Measurements from ENCODE around the gene DHX16. TPM values are rescaled to one million over a fixed set of nuclear protein-coding genes. Genes with fewer than 3 reads are reported as not detected.
"Not testable (repeated sequence)": the region's sequence is repeated elsewhere in the genome, so short reads cannot be mapped to it uniquely, and the experiment has no call there.

Gene DHX16
- total RNA-seq: 21.6 TPM
- long read RNA-seq, transcript DHX16-202 (20 exons, 3,445 nt): major isoform, 12 of 37 reads
- long read RNA-seq, partial matches to known transcripts: 22 of 37 reads
- long read RNA-seq, other reads (novel, unspliced or antisense): 3 of 37 reads

- peak; percentile 98 for DNase-seq (ENCODE audit: low spot score)
- intact Hi-C loops (cut with DNase I): loop anchor here (5.0 kb wide), 1 partner anchor 45 kb away; the partner anchor contains the start of gene ATAT1
These were observed at the start of gene DHX16 for GRCh38 chr6:30672445-30673253. TSS of gene DHX16 (minus strand) at chr6:30673006. CDS start at chr6:30672841, 165 bp downstream.

GRCh38 chr6:30722025-30722279 is 49.1 kb upstream of the DHX16 start:
- not testable (repeated sequence) for DNase-seq (ENCODE audit: low spot score)
- intact Hi-C loops (cut with DNase I): loop anchor here (1.0 to 10.0 kb wide), 3 partner anchors 43 to 363 kb away; partner anchors contain the start of gene ABCF1

GRCh38 chr6:30721198-30722024 is 48.6 kb upstream of the DHX16 start:
- intact Hi-C loops (cut with DNase I): loop anchor here (1.0 to 10.0 kb wide), 5 partner anchors 21 to 363 kb away; partner anchors contain the start of genes ABCF1 and FLOT1
- DNase-seq (ENCODE audit: low spot score): peak; percentile 97

- intact Hi-C loops (cut with DNase I): loop anchor here (1.0 to 10.0 kb wide), 4 partner anchors 22 to 364 kb away; partner anchors contain the start of genes ABCF1 and FLOT1
These were observed 48.0 kb upstream of the DHX16 start for GRCh38 chr6:30720738-30721197.

GRCh38 chr6:30719791-30720737 is 47.3 kb upstream of the DHX16 start, which contains the start of gene TUBB:
TSS of gene TUBB (plus strand) at chr6:30720352. CDS start at chr6:30720507, 155 bp downstream.
- DNase-seq (ENCODE audit: low spot score): peak; percentile 98
- intact Hi-C loops (cut with DNase I): loop anchor here (2.0 to 10.0 kb wide), 3 partner anchors 23 to 365 kb away; partner anchors contain the start of genes ABCF1 and FLOT1

More at GRCh38 chr6:30720738-30721197, 48.0 kb upstream of the DHX16 start:
- DNase-seq (ENCODE audit: low spot score): peak; percentile 86

GRCh38 chr6:30719356-30719755 is 46.5 kb upstream of the DHX16 start:
- intact Hi-C loops (cut with DNase I): no loop called here
- no peak for DNase-seq (ENCODE audit: low spot score)

- intact Hi-C loops (cut with DNase I): loop anchor here (1.0 kb wide), 3 partner anchors 31 to 101 kb away; partner anchors contain the start of genes MRPS18B and PPP1R10
- not testable (repeated sequence) for DNase-seq (ENCODE audit: low spot score)
These were observed 45.3 kb upstream of the DHX16 start for GRCh38 chr6:30717845-30718720.

GRCh38 chr6:30717129-30717844 is 44.5 kb upstream of the DHX16 start, which contains the start of gene MDC1:
TSS of gene MDC1 (minus strand) at chr6:30717281. CDS start at chr6:30715175, 2,106 bp downstream.
- intact Hi-C loops (cut with DNase I): loop anchor here (1.0 kb wide), 3 partner anchors 30 to 100 kb away; partner anchors contain the start of genes MRPS18B and PPP1R10
- DNase-seq (ENCODE audit: low spot score): peak; percentile 100

GRCh38 chr6:30716879-30717128 is 44.0 kb upstream of the DHX16 start:
- intact Hi-C loops (cut with DNase I): loop anchor here (1.0 kb wide), 3 partner anchors 30 to 100 kb away; partner anchors contain the start of genes MRPS18B and PPP1R10
- no peak for DNase-seq (ENCODE audit: low spot score)

- intact Hi-C loops (cut with DNase I): no loop called here
- DNase-seq (ENCODE audit: low spot score): no peak
These were observed 41.5 kb upstream of the DHX16 start for GRCh38 chr6:30714263-30714662.

GRCh38 chr6:30712441-30712945 is 39.7 kb upstream of the DHX16 start:
- intact Hi-C loops (cut with DNase I): no loop called here
- DNase-seq (ENCODE audit: low spot score): no peak

GRCh38 chr6:30711758-30712380 is 39.1 kb upstream of the DHX16 start:
- intact Hi-C loops (cut with DNase I): no loop called here
- no peak for DNase-seq (ENCODE audit: low spot score)

- no peak for DNase-seq (ENCODE audit: low spot score)
- intact Hi-C loops (cut with DNase I): no loop called here
These were observed 36.5 kb upstream of the DHX16 start for GRCh38 chr6:30709101-30709868.

GRCh38 chr6:30707281-30707850 is 34.6 kb upstream of the DHX16 start:
- DNase-seq (ENCODE audit: low spot score): no peak
- intact Hi-C loops (cut with DNase I): no loop called here

GRCh38 chr6:30705620-30706019 is 32.8 kb upstream of the DHX16 start:
- no peak for DNase-seq (ENCODE audit: low spot score)
- intact Hi-C loops (cut with DNase I): no loop called here
